ENCODE results near the gene CCDC127. TPM values are rescaled to one million over a fixed set of nuclear protein-coding genes. Genes with fewer than 3 reads are reported as not detected.

The CCDC127 gene
- total and polyA plus RNA-seq, 2 of the 13 experiments (the other 11 are each of a cell fraction or from before 2014, with no cell fraction given): 2.9 to 4.3 TPM

- no peak for DNase-seq (ENCODE audit: low spot score)
- Histone ChIP-seq H3K36me3 (replicated peaks in 1 of 2; ENCODE audit: control insufficient read depth in 1 of 2, insufficient read depth in 2 of 2, low read length in 2 of 2) (no peaks in the 10 kb centered on the region), H3K79me2 (ENCODE audit: insufficient read depth, low read length) (no peaks in the 10 kb centered on the region), H3K4me3 (replicated peaks in 1 of 3; ENCODE audit: insufficient read depth in 1 of 3, low read depth in 2 of 3, low read length in 3 of 3) (no peak overlapping the region), H3K27ac (ENCODE audit: extremely low read length, insufficient read depth, low read length) (no peak overlapping the region), H4K20me1 (ENCODE audit: insufficient read depth, low read length) (no peaks in the 10 kb centered on the region), H3K27me3 (ENCODE audit: control insufficient read depth in 1 of 2, insufficient read depth in 2 of 2, low read length in 2 of 2) (peaks cover 0 to 15% of the 10 kb centered on the region in 2 experiments; a peak in 1 of 5 replicates), H3K9ac (ENCODE audit: insufficient read depth, low read depth, low read length) (no peak overlapping the region), H2AFZ (ENCODE audit: low read length) (no peak overlapping the region), H3K9me3 (ENCODE audit: low read length) (no peaks in the 10 kb centered on the region), H3K4me2 (ENCODE audit: low read depth, low read length) (no peak overlapping the region), H3K4me1 (ENCODE audit: insufficient read depth, low read length) (peaks cover 23% of the 10 kb centered on the region)
- in situ Hi-C loops (cut with HindIII; ENCODE audit: extremely low pct_ligation_motif_present, low pct_unique_long_range_greater_than_20kb) (no loop called here), intact Hi-C loops (cut with micrococcal nuclease; ENCODE audit: unreplicated experiment) (loop anchor here (2.0 kb wide), 1 partner anchor 29 kb away; the partner anchor contains the start of genes CCDC127 and SDHA)
- ChIA-PET CTCF (ENCODE audit: low intra/inter-chr PET ratio, low total read pairs) (no interaction called here), POLR2A (no interaction called here)
- FAIRE-seq: no peak
- no TSS peak for BruUV-seq (replicated peaks)
- 71% methylated on average over 9 of the region's 10 CpGs for WGBS (ENCODE audit: low lambda C conversion rate)
- ATAC-seq: peak; percentile 1; the same call in 1 of the 3 replicates
- TF ChIP-seq TCF7 (IDR thresholded peaks at IDR 0.05; ENCODE audit: low read depth) (no peak), HINFP (CRISPR knock-in tag; IDR thresholded peaks at IDR 0.05; ENCODE audit: low read depth) (no peak), NFRKB (IDR thresholded peaks at IDR 0.05) (no peak), ZNF878 (CRISPR knock-in tag; IDR thresholded peaks at IDR 0.05) (no peak), TIGD3 (CRISPR knock-in tag; IDR thresholded peaks at IDR 0.05; ENCODE audit: borderline replicate concordance) (no peak), ZFAT (CRISPR knock-in tag; conservative IDR thresholded peaks at IDR 0.05) (no peak), PHF5A (CRISPR knock-in tag; IDR thresholded peaks at IDR 0.05; ENCODE audit: low read depth, unreplicated experiment) (no peak), HMGA1 (CRISPR knock-in tag; conservative IDR thresholded peaks at IDR 0.05) (no peak), KMT2B (CRISPR knock-in tag; IDR thresholded peaks at IDR 0.05) (no peak)
Observed at GRCh38 chr5:189486-189885, 28.5 kb downstream of the CCDC127 start.

All from HepG2 (cell line).